Left ventricle myocardium superior (tissue), 1 donor: ENCODE results near the gene LDHD. TPM values are rescaled to one million over a fixed set of nuclear protein-coding genes. Genes with fewer than 3 reads are reported as not detected.
"Not testable (repeated sequence)": the region's sequence is repeated elsewhere in the genome, so short reads cannot be mapped to it uniquely, and the experiment has no call there.

Experiments used
- ATAC-seq: fragments of 200-7000 bp; cut with Tn5 transposase; one replicate; pipeline ENCODE4 v1.9.1; 2020; ENCODE audit warnings: mild to moderate bottlenecking, moderate library complexity
- DNase-seq: peaks from one replicate; pipeline ENCODE4 v3.0.0-alpha.2; 2020
- intact Hi-C: fragments of 100-400 bp; cut with micrococcal nuclease; formaldehyde crosslinking; loops from one replicate; pipeline ENCODE4 v1.11.0; 2022
- long read RNA-seq: library from polyadenylated mRNA; unstranded; transcript quantifications from one replicate; pipeline ENCODE4 v2.0.0, GENCODE V29; 2021
- total RNA-seq: library from RNA; stranded (reverse); fragmentation: NEBNext Ultra II Directional; extraction: Animal tissue kit (Norgen Biotek cat#: 25700); gene quantifications from one replicate; pipeline ENCODE4 v1.2.1, GENCODE V29; 2021
- donor health status: DM: no; HTN: yes; CAD: no; lungs with severe emphysema.

Gene LDHD
- total RNA-seq, result 83.3 TPM
- long read RNA-seq, transcript LDHD-201 (11 exons, 2,067 nt), result minor isoform, 12 of 213 reads
- long read RNA-seq, transcript LDHD-202 (11 exons, 1,966 nt), result major isoform, 81 of 213 reads
- long read RNA-seq, partial matches to known transcripts, result 81 of 213 reads
- long read RNA-seq, other reads (novel, unspliced or antisense), result 39 of 213 reads

DNA sequence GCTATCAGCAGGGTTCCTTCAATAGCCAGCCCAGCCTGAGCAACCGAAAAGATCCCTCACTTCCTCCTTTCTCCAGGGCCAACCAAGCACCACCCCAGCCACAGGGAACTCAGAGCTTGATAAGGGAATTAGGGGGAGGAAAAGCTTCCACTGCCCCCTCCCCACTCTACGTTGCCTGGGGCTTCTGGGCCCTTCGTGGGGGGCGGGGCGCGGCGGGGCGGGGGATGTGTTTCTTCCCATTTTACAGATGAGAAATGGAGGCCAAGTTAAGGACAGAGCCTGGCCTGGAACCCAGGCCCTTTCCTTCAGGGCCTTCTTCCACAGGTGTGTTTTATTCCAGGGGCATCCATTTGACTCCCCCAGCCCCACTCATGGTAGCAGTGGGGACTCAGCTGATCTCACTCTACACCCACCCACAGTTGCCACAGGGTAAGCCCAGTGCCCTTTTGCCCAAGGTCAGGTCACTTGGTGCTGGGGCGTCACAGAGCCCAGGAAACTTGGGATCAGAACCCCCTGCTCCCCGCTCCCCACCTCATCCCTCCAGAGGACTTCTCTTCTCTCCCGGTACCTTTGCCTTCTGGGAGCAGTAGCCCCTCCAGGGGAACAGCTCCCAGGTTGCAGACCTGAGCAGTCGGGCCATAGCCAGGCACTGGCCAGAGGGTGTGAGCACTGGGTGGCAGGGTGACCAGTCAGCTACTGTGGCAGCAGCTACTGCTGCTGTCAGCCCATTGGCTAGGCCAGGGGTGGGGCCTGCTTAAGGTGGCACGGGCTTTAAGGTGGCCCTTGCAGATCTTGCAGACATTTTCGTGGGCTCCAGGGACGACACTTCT, at the start of gene LDHD:
LDHD (minus strand) TSS at position 700 of the 830 bp plus-strand sequence; CDS start at position 640, 60 bp downstream.
- intact Hi-C loops, result no loop called here
- ATAC-seq (peak; percentile 96), DNase-seq (peak; percentile 89)

DNA sequence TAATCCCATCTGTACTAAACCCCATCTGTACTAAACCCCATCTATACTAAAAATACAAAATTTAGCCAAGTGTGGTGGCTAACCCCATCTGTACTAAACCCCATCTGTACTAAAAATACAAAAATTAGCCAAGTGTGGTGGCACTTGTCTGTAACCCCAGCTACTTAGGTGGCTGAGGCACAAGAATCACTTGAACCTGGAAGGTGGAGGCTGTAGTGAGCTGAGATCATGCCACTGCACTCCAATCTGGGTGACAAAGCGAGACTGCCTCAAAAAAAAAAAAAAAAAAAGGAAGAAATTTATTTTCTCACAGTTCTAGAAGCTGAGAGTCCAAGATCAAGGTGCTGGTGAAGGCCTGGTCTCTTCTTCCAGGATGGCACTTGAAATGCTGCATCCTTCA, 43.8 kb upstream of the LDHD start:
- ATAC-seq, result no peak
- intact Hi-C loops, result no loop called here
- DNase-seq, result no peak

DNA sequence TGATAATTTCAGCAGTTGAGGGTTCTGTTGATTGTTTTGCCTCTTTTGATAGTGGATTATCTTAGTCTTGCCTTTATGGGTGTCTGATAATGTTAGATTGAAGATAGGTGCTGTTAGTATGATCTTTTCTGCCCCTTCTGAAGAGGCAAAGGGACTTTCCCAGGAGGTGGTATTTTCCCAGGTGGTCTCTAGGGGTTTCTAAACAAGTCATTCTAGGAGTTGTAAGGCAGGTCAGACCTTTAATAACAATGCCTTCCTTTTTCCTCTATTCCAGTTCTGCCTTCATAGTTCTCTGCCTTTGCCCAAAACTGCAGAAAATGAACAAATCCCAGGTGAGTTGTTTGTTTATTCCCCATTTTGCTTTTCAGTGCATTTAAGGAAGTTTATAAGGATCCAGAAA, 36.1 kb upstream of the LDHD start:
- no peak for DNase-seq
- intact Hi-C loops, result no loop called here
- no peak for ATAC-seq

DNA sequence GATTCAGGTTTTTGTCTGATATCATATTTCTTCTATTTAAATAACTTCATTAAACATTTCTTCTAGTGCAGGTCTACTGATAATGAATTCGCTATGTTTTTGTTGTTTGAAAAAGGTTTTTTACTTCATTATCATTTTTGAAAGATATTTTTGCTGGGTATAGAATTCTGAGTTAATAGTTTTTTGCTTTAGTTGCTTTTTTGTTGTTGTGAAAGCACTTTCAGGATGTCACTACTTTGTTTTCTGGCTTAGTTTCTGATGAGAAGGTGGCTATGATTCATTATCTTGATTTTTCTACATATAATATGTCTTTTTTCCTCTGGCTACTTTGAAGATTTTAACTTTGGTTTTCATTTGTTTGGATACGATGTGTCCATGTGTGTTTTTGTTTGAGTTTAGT, 35.2 kb upstream of the LDHD start:
- intact Hi-C loops, result no loop called here
- DNase-seq (no peak), ATAC-seq (no peak)

DNA sequence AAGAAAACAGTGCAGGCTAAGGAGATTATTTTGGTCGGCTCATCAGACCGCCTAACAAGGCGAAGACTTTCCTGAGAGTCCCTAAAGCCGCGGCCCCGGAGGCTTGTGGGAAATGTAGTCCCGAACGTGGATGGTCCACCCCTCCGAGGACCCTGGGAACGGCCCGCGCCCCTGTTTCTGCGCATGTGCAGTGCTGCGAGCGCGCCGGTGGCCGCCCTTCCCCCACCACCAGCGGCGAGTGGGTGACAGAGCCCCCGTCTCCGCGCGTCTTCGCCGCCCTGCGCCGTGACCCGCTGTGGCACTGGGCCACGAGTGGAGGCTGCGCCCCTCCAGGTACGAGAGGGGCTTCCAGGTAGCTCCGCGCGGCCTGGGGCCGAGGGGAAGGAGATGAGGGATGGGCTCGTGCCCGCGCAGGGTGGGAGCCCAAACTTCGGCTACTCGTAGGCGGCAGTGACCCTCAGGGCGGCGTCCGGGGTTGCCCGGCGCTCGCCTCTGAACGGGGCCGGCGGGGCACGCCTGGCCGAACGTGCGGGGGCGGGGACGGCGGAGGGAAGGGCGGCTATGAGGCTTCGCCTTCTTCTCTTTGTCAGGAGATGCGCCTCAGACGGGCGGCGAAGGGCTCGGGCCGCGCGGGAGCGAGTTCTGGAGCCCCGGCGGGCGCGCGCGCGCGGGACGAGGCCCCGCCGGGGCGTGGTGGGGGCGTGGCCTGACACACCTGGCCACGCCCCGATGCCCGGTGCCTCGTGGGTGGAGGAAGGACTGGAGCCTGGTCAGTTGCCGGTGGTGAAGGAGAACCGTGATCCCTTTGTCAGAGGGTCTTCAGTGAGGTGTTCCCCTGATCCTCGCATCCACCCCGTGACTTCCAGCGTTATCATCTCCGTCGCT, 32.0 kb upstream of the LDHD start, which contains the start of gene ZFP1:
ZFP1 (plus strand) TSS at position 214 of the 885 bp plus-strand sequence. CDS start 4,428 bp downstream, outside the sequence.
- ATAC-seq (peak; percentile 99), DNase-seq (peak; percentile 98)
- intact Hi-C loops, result no loop called here

DNA sequence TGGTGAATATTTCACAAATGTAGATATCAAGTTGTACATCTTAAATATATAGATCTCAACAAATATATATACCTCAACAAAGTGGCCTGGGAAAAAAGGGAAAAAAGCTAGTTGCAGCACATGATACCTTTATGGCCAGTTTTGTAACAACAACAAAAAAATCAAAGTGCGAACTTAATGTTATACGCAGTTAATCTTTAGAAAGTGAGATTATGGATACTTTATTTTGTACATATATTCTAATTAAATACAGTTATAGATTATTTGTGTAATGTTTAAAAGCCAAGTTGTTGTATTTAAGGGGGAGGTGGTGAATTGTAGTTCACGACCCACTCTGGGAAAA, 31.4 kb upstream of the LDHD start:
- intact Hi-C loops, result no loop called here
- DNase-seq, result no peak
- no peak for ATAC-seq

DNA sequence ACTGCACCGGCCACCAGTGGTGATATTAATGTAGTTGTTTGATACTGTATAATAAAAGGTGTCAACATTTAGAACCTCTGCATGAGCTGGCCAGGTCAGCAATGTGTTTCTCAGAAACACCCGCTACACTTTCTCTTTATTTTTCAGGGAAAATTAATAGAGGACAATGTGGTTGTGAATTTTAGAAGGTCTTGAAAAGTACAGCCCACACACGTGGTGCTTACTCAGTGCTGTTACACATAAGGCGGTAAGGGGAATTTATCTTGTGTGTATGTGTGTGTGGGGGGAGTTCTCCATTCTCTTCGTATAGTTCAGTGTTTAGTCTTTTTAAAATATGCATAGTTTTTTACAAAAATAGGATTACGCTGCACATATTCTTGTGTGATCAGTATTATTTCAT, 27.4 kb upstream of the LDHD start:
- DNase-seq (no peak), ATAC-seq (no peak)
- intact Hi-C loops, result no loop called here

DNA sequence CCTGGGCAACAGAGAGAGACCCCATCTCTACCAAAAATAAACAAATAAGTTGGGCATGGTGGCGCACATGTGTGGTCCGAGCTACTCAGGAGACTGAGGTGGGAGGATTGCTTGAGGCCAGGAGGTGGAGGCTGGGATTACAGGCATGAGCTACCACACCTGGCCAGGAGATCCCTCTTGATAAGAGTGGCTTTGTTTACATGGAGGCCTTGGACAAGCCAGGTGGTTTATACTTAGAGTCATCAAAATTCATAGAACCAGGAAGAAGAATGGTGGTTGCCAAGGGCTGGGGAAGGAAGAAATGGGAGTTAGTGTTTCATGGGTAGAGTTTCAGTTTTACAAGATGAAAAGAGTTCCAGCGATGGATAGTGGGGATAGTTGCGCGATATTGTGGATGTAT, 22.9 kb upstream of the LDHD start:
- intact Hi-C loops, result no loop called here
- no peak for DNase-seq
- no peak for ATAC-seq

DNA sequence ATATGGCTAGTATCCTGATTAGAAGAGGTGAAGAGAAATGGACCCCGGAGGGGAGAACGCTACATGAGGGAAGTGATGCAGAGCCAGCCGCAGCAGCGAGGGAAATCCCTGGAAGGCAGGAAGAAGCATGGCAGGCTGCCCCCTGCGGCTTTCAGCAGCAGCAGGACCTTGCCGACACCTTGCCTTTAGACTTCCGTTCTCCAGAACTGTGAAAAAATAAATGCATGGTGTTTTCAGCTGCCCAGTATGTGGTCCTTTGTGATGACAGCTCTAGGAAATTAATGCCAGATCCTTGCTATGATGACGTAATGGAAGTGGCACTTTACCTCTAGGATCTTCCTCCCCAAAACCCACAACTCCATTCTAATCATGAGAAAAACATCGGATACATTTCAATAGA, 22.1 kb upstream of the LDHD start:
- no peak for ATAC-seq
- no peak for DNase-seq
- intact Hi-C loops, result no loop called here

DNA sequence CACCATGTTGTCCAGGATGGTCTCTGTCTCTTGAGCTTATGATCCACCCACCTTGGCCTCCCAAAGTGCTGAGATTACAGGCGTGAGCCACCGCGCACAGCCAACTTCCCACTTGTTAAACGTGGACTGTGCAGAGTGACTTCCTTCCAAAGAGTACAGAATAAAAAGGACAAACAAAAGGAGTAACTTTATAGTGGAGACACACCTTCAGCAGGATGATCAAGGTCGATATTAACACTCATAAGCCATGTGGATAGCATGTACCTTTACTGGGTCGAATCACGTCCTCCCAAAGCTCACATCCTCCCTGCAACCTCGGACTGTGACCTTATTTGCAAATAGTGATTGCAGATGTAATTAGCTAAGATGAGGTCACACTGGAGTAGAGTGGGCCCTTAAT, 21.7 kb upstream of the LDHD start:
- DNase-seq (no peak), ATAC-seq (no peak)
- intact Hi-C loops, result no loop called here

DNA sequence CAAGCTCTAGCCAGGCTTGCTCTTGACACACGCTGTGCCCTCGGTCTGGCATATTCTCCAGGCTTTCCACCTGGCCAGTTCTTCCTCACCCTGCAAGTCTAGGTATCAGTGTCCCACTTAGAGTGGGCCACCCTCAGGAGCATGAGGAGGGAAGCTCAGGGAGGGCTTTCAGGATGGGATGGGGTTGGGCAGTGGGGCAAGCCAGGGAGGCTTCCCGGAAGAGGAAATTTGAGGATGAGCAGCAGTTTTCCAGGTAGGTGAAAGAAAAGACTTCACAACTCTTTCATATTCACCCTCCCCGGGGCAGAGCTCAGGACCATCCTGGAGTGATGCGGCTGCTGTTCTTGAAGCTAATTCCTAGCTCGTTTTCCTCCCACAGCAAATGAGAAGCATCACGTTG, 14.5 kb upstream of the LDHD start:
- no peak for ATAC-seq

DNA sequence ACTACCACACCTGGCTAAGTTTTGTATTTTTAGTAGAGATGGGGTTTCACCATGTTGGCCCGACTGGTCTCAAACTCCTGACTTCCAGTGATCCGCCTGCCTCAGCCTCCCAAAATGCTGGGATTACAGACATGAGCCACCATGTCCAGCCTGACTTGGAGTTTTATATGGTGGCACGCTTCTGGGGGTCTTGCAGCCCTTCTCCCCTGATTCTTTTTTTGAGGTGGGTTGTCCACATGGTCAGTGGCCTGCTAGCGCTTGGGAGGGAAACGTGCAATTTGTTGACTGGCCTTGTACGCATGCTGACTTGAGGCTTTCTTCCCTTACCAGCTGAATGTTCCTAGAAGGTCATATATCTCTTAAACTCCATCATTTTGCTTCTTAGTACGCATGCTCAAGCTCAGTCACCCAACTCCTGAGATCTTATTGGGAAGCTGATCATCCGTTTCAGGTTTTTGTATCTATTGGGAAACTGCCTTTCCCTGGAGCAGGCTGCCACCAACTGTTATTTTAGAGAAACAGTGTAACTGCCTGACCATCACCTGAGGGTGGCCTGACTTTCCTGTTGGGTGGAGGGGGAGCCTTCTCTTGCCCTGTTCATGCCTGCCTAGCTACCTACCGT, 13.7 kb upstream of the LDHD start:
- no peak for DNase-seq
- intact Hi-C loops, result no loop called here
- peak; percentile 50 for ATAC-seq

More for the DNA sequence above, 14.5 kb upstream of the LDHD start:
- intact Hi-C loops, result no loop called here
- DNase-seq, result no peak

DNA sequence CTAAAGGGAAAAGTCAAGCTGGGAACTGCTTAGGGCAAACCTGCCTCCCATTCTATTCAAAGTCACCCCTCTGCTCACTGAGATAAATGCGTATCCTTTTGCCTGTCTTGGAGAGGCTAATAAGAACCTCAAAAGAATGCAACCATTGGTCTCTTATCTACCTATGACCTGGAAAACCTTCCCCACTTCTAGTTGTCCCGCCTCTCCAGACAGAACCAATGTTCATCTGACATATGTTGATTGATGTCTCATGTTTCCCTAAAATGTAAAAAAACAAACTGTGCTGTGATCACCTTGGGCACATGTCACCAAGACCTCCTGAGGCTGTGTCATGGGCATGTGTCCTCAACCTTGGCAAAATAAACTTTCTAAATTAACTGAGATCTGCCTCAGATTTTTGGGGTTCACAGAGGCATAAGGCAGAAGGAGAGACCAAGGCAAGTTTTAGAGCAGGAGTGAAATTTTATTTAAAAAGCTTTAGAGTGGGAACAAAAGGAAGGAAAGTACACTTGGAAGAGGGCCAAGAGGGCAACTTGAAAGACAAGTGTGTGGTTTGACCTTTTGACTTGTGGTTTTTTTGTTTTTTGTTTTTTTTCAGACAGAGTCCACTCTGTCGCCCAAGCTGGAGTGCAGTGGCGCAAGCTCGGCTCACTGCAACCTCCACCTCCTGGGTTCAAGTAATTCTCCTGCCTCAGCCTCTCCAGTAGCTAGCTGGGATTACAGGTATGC, 13.0 kb upstream of the LDHD start:
- intact Hi-C loops, DNase-seq, ATAC-seq: not testable (repeated sequence)

DNA sequence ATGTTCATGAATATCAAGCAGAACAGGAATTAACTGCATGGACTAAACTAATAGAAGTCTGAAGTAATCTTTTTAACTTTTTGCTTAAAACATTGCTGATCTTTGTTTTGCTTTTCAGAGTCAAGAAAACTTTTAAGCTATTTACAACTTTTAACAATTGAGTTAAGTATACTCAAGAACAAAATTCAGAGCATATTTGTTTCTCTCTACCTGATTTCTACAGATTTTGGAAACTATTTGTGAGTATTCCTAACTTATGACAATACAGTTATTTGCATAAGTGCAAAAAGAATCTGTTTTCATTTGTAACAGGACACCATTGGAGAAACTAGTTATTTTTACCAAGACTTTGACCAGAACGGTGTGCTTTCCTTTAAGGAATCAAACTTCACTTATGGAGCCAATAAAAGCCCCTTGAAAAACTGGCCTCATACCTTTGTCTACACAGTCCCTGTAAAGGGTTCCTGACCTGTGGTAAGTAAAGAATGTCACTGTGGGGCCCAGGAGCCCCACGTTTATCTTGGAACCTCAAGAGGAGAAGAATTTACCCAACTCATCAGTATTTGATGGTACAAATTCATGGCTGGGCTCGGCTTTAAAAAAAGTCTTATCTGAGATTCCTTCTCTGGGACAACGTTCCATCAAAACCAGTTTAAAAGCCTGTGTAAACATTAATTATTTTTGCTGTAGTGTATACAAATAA, 11.3 kb upstream of the LDHD start:
- intact Hi-C loops, result no loop called here
- no peak for ATAC-seq
- no peak for DNase-seq

DNA sequence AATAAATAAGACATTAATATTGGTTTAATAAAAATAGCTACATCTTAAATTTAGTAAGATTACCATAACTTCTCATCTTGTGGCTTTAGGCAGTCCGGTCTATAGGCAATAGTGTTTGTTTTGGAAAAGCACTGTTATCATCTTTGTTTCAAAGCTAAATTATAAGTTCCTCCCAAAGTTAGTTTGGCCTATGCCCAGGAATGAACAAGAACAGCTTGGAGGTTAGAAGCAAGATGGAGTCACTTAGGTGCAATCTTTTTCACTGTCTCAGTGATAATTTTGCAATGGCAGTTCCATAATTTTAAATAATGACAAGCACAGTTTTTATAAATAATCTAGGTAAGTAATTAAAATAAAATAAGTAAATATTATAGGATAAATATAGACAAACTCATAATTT, 6.0 kb upstream of the LDHD start:
- intact Hi-C loops, result no loop called here
- ATAC-seq (no peak), DNase-seq (no peak)

DNA sequence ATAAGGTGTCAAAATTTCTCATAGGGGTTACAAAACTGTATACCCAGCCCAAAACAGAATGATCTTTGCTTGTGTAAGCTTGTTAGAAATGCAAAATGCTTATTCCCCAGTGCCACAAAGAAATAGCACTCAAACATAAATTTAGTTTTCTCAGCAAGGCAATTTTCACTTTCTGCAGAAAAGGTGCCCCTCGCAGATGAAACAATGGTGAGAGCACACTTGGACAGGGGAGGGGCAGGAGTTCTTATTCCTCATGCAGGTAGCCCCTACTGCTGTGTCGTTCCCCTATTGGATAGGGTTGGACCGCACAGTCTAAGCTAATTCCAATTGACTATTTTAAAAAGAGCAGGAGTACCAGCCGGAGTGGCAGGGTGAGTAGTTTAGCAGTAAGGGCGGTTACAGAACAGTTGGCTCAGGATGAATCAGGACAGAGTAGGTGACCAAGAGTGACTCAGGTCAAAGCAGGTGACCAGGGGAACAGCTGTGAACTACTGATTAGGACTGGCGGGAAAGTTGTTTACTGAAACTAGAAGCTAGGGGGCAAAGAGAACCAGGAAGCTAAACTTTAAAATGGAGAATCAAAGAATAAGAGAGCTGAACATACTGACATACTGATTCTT, 5.5 kb upstream of the LDHD start:
- ATAC-seq, result no peak
- intact Hi-C loops, result no loop called here
- no peak for DNase-seq

DNA sequence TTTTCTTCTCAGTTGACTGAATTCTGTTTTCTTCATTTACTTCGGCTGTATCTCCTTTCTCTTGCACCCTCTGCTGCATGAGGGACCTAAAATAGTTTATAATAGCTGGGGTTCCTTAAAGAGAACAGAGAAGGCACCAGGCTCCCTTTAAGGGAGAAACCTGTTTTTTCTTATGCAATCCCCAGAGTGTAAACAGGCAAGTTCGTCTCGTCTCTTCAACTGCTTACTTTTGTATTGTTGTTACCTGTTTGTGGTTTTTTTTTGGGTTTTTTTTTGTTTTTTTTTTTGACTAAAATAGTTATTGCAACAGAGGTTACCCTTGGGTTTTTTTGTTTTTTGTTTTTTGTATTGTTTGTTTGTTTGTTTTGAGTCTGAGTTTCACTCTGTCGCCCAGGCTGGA, 3.7 kb upstream of the LDHD start:
- DNase-seq, result no peak
- intact Hi-C loops, result no loop called here
- ATAC-seq, result no peak

DNA sequence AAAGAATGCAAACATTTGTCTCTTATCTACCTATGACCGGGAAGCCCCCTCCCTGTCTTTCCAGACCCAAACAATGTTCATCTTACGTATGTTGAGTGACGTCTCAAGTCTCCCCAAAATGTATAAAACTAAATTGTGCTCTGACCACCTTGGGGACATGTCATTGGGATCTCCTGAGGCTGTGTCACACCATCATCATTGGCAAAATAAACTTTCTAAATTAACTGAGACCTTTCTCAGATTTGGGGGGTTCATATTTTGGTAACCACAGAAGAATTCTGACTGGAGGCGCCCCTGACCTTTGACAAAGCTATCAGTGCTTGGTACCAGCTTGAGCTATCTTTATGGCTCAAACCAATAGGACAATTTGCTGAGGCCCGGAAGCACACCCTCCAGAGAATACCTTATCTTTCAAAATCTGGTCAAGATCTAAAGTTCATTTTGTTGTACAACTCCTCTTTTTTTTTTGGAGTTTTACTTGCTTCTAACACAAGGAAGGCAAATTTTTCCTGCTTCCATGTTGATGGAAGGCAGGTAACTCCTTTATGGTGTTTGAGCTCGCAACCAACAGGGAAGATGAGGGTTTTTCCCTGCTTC, 2.5 kb upstream of the LDHD start:
- ATAC-seq, result no peak
- intact Hi-C loops, result no loop called here

More for the DNA sequence above, 2.5 kb upstream of the LDHD start:
- DNase-seq, result no peak
